PFSK-1 (cell line): ENCODE results near the gene PROX1.

Experiments used
- POLR2AphosphoS5 ChIP-seq: IDR thresholded peaks from 2 replicates; pipeline ENCODE4 v1.6.1; 2012; ENCODE audit warnings: low read depth, mild to moderate bottlenecking, control low read depth, low read length, moderate library complexity
- REST ChIP-seq, 2 experiments: IDR thresholded peaks; 2 replicates each; pipeline versions ENCODE4 v1.6.1 to v1.8.0; 2011 to 2012; ENCODE audit warnings: low read depth in 2 of 2, low read length in 2 of 2, control low read depth in 1 of 2, inconsistent platforms in 1 of 2, mild to moderate bottlenecking in 1 of 2, moderate library complexity in 1 of 2; ENCODE audit not compliant: insufficient read depth in 1 of 2

- TF ChIP-seq POLR2AphosphoS5 (no peak), REST (IDR thresholded peaks at IDR 0.05; ENCODE audit: insufficient read depth in 1 of 2, low read depth in 2 of 2, low read length in 2 of 2) (no peak)
Observed at GRCh38 chr1:213993929-213994328, 6.2 kb downstream of the PROX1 start.
